Activated CD4-positive, CD25-positive, alpha-beta regulatory T cell treated with anti-CD3 and anti-CD28 coated beads, Interleukin-2, amount 50 U/mL, for 24 hours (primary cell): ENCODE measurements around the gene HAVCR2.

ENCODE experiments used
- ATAC-seq, 2 donors: fragments of 150-1000 bp; cut with Tn5 transposase; one replicate each; pipeline ENCODE4 v1.10.0; 2021; ENCODE audit warnings: mild to moderate bottlenecking in 1 of 2, moderate library complexity in 1 of 2

The HAVCR2 gene

GRCh38 chr5:157045601-157046000 is 63.2 kb downstream of the HAVCR2 start:
- no peak for ATAC-seq

GRCh38 chr5:157038568-157039187 is 70.2 kb downstream of the HAVCR2 start:
- no peak for ATAC-seq
